ENCODE results near the gene NAXD.

Gene NAXD

DNA sequence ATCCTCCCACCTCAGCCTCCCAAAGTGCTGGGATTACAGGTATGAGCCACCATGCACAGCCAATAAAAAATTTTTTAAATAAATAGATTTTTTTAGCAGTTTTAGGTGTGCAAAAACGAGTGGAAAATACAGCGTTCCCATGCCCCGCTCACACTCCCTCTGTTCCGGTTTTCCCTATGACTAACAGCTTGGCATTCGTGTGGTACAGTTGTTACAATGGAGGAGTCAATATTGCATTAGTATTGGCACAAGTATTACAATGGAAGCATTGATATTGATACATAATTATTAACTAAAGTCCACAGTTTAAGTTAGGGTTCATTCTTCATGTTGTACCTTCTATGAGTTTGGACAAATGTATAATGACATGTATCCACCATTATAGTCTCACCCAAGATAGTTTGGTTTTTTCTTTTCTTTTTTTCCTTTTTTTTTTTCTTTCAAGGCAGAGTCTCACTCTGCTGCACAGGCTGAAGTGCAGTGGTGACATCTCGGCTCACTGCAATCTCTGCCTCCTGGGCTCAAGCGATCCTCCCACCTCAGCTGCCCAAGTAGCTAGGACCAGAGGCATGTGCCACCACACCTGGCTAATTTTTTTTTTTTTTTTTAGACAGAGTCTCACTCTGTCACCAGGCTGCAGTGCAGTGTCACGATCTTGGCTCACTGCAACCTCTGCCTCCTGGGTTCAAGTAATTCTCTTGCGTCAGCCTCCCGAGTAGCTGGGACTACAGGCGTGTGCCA is 38.4 kb upstream of the NAXD start:
- H3K27ac ChIP-seq (ENCODE audit: low read depth, low read length, severe bottlenecking), result no peak overlapping the region
- 94 to 97% methylated on average over 9 to 10 of the region's 11 CpGs for WGBS, 2 experiments (ENCODE audit: insufficient coverage in 2 of 2)
- no peak overlapping the region for H3K4me3 ChIP-seq (ENCODE audit: extremely low read depth, insufficient read depth, low read length, poor library complexity, severe bottlenecking)
- H3K9me3 ChIP-seq (ENCODE audit: control insufficient read depth, low read length), result no peaks in the 10 kb centered on the region
- H3K36me3 ChIP-seq (ENCODE audit: control insufficient read depth, insufficient read depth, low read length), result no peaks in the 10 kb centered on the region
- peaks cover 6% of the 10 kb centered on the region for H3K4me1 ChIP-seq (ENCODE audit: control insufficient read depth, insufficient read depth, low read length, poor library complexity, severe bottlenecking)

DNA sequence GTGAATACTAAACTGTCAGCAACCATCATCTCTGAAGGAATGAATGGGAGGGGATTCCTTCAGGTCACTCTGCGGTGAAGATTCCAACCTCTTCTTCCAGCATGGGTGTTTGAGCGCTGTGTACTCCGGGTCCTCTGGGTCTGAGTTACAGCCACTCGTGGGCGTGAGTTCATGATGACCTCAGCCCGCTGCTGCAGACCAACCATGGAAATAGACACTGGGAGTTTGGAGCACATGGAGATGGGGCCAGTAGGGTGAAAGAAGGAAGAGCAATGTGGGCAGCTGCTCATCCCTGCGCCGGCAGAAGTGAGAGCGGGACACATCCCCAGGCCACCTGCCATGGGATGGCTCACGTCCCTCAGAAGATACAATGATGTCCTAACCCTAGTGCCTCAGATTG is 37.0 kb upstream of the NAXD start:
- no peak overlapping the region for H3K27ac ChIP-seq (ENCODE audit: low read depth, low read length, severe bottlenecking)
- no peaks in the 10 kb centered on the region for H3K9me3 ChIP-seq (ENCODE audit: control insufficient read depth, low read length)
- 88 to 94% methylated on average over 9 to 10 of the region's 10 CpGs for WGBS, 2 experiments (ENCODE audit: insufficient coverage in 2 of 2)
- peaks cover 6% of the 10 kb centered on the region for H3K4me1 ChIP-seq (ENCODE audit: control insufficient read depth, insufficient read depth, low read length, poor library complexity, severe bottlenecking)
- H3K4me3 ChIP-seq (ENCODE audit: extremely low read depth, insufficient read depth, low read length, poor library complexity, severe bottlenecking), result no peak overlapping the region
- no peaks in the 10 kb centered on the region for H3K36me3 ChIP-seq (ENCODE audit: control insufficient read depth, insufficient read depth, low read length)

GRCh38 chr13:110580800-110581199 is 34.5 kb upstream of the NAXD start:
- no peaks in the 10 kb centered on the region for H3K9me3 ChIP-seq (ENCODE audit: control insufficient read depth, low read length)
- WGBS, 2 experiments (ENCODE audit: insufficient coverage in 2 of 2), result no CpG with 5 or more reads among the region's 2 CpGs
- H3K27ac ChIP-seq (ENCODE audit: low read depth, low read length, severe bottlenecking), result no peak overlapping the region
- H3K4me1 ChIP-seq (ENCODE audit: control insufficient read depth, insufficient read depth, low read length, poor library complexity, severe bottlenecking), result no peaks in the 10 kb centered on the region
- H3K4me3 ChIP-seq (ENCODE audit: extremely low read depth, insufficient read depth, low read length, poor library complexity, severe bottlenecking), result no peak overlapping the region
- H3K36me3 ChIP-seq (ENCODE audit: control insufficient read depth, insufficient read depth, low read length), result no peaks in the 10 kb centered on the region

- no peaks in the 10 kb centered on the region for H3K36me3 ChIP-seq (ENCODE audit: control insufficient read depth, insufficient read depth, low read length)
- H3K4me3 ChIP-seq (ENCODE audit: extremely low read depth, insufficient read depth, low read length, poor library complexity, severe bottlenecking), result no peak overlapping the region
- H3K4me1 ChIP-seq (ENCODE audit: control insufficient read depth, insufficient read depth, low read length, poor library complexity, severe bottlenecking), result no peaks in the 10 kb centered on the region
- WGBS, 2 experiments (ENCODE audit: insufficient coverage in 2 of 2), result 95 to 97% methylated on average over 9 to 12 of the region's 14 CpGs
- no peaks in the 10 kb centered on the region for H3K9me3 ChIP-seq (ENCODE audit: control insufficient read depth, low read length)
- no peak overlapping the region for H3K27ac ChIP-seq (ENCODE audit: low read depth, low read length, severe bottlenecking)
These were observed 33.7 kb upstream of the NAXD start for GRCh38 chr13:110581506-110582185.

DNA sequence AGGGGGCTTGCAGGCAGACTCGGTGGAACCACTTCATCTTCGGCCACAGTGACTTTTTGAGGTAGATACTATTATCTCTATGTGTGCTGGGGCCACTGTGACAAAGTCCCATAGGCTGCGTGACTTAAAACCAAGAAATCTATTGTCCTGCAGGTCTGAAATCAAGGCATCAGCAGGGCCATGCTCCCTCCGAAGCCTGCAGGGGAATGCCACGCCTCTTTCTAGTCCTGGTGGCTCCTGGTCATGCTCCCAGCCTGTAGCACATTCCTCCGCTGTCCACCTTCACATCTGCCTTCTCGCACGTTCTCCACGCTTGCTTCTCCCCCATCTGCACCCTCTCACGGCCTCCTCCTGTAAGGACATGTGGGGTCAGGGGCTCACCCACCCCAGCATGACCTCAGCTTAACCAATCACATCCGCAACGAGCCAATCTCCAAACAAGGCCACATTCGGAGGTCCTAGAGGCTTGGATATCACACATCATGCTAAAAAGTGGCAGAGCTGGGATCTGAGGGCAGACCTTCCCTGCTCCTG is 32.9 kb upstream of the NAXD start:
- no peak overlapping the region for H3K4me3 ChIP-seq (ENCODE audit: extremely low read depth, insufficient read depth, low read length, poor library complexity, severe bottlenecking)
- H3K36me3 ChIP-seq (ENCODE audit: control insufficient read depth, insufficient read depth, low read length), result no peaks in the 10 kb centered on the region
- no peak overlapping the region for H3K27ac ChIP-seq (ENCODE audit: low read depth, low read length, severe bottlenecking)
- no peaks in the 10 kb centered on the region for H3K4me1 ChIP-seq (ENCODE audit: control insufficient read depth, insufficient read depth, low read length, poor library complexity, severe bottlenecking)
- no peaks in the 10 kb centered on the region for H3K9me3 ChIP-seq (ENCODE audit: control insufficient read depth, low read length)
- WGBS, 2 experiments (ENCODE audit: insufficient coverage in 2 of 2), result 88 to 90% methylated on average over 8 to 9 of the region's 13 CpGs

DNA sequence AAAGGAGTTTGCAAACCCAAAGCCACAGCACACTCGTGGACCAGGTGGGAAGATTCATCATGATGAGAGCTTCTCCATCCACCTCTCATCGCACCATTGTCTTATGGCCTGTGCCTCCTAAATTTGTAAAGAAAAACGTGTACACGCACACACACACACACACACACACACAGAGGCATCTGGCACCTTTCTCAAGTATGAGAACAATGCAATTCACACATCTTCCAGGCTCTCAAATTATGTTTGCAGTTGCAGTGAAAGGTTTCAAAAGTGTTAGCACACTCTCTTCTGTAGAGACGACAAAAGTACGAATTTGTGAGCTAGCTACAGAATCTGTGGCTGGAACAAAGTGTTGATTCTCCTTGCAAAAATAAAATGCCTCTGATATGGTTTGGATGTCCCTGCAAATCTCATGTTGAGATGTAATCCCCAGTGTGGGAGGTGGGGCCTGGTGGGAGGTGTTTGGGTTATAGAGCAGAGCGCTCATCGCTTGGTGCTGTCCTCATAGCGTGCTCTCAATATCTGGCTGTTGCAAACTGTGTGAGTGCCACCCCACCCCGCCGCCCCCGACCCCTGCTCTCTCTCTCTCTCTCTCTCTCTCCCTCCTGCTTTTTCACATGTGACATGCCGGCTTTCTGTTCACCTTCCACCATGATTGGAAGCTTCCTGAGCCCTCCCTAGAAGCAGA is 32.0 kb upstream of the NAXD start:
- H3K4me3 ChIP-seq (ENCODE audit: extremely low read depth, insufficient read depth, low read length, poor library complexity, severe bottlenecking), result no peak overlapping the region
- H3K9me3 ChIP-seq (ENCODE audit: control insufficient read depth, low read length), result no peaks in the 10 kb centered on the region
- H3K27ac ChIP-seq (ENCODE audit: low read depth, low read length, severe bottlenecking), result no peak overlapping the region
- H3K4me1 ChIP-seq (ENCODE audit: control insufficient read depth, insufficient read depth, low read length, poor library complexity, severe bottlenecking), result no peaks in the 10 kb centered on the region
- 92 to 93% methylated on average over 10 to 11 of the region's 13 CpGs for WGBS, 2 experiments (ENCODE audit: insufficient coverage in 2 of 2)
- H3K36me3 ChIP-seq (ENCODE audit: control insufficient read depth, insufficient read depth, low read length), result no peaks in the 10 kb centered on the region

DNA sequence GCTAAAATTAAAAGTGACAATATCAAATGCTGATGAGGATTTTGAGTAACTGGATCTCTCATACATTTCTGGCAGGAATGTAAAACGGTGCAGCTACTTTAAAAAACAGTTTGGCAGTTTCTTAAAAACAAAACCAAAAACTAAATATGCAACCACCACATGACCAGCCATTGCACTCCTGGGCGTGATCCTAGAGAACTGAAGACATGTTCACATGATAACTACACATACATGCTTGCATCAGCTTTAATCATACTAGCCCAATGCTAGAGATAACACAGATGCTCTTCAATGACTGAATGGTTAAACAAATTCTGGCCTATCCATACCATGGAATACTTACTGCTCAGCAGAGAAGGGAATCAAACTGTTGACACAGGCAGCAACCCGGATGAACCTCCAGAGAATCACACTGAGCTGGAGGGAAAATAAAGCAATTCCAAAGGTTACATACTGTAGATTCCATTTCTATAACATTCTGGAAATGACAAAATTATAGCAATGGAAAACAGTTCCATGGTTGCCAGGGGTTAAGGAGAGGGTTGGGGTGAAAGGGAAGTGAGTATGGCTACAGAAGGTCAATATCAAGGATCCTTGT is 25.5 kb upstream of the NAXD start:
- no peaks in the 10 kb centered on the region for H3K36me3 ChIP-seq (ENCODE audit: control insufficient read depth, insufficient read depth, low read length)
- no peak overlapping the region for H3K4me3 ChIP-seq (ENCODE audit: extremely low read depth, insufficient read depth, low read length, poor library complexity, severe bottlenecking)
- H3K27ac ChIP-seq (ENCODE audit: low read depth, low read length, severe bottlenecking), result no peak overlapping the region
- H3K9me3 ChIP-seq (ENCODE audit: control insufficient read depth, low read length), result no peaks in the 10 kb centered on the region
- WGBS, 2 experiments (ENCODE audit: insufficient coverage in 2 of 2), result 89 to 100% methylated on average over 2 of the region's 3 CpGs
- no peaks in the 10 kb centered on the region for H3K4me1 ChIP-seq (ENCODE audit: control insufficient read depth, insufficient read depth, low read length, poor library complexity, severe bottlenecking)

GRCh38 chr13:110590577-110590976 is 24.8 kb upstream of the NAXD start:
- Histone ChIP-seq H3K36me3 (ENCODE audit: control insufficient read depth, insufficient read depth, low read length) (no peaks in the 10 kb centered on the region), H3K4me1 (ENCODE audit: control insufficient read depth, insufficient read depth, low read length, poor library complexity, severe bottlenecking) (no peaks in the 10 kb centered on the region), H3K27ac (ENCODE audit: low read depth, low read length, severe bottlenecking) (no peak overlapping the region), H3K4me3 (ENCODE audit: extremely low read depth, insufficient read depth, low read length, poor library complexity, severe bottlenecking) (no peak overlapping the region), H3K9me3 (ENCODE audit: control insufficient read depth, low read length) (no peaks in the 10 kb centered on the region)
- 66 to 88% methylated on average over 5 of the region's 6 CpGs for WGBS, 2 experiments (ENCODE audit: insufficient coverage in 2 of 2)

DNA sequence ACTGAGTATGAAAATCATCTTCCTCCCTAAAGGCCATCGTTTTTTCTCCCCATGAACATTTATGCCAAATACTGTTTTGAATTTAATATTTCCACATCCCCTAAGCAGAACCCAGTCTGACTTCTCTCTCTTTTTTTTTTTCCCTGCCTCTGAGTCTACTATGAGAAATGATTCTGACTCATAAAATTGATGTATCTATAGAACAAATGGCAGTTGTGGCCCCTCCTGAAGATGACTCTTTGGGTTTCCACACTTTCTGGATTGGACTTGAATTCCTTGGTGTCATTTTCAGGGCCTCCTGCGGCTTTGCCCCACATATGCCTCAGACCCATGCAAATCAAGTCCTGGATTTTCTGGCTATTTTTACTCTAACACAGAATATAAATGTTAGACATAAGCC is 22.7 kb upstream of the NAXD start:
- no peaks in the 10 kb centered on the region for H3K36me3 ChIP-seq (ENCODE audit: control insufficient read depth, insufficient read depth, low read length)
- H3K4me1 ChIP-seq (ENCODE audit: control insufficient read depth, insufficient read depth, low read length, poor library complexity, severe bottlenecking), result no peaks in the 10 kb centered on the region
- H3K27ac ChIP-seq (ENCODE audit: low read depth, low read length, severe bottlenecking), result no peak overlapping the region
- no peaks in the 10 kb centered on the region for H3K9me3 ChIP-seq (ENCODE audit: control insufficient read depth, low read length)
- WGBS, 2 experiments (ENCODE audit: insufficient coverage in 2 of 2), result 90 to 100% methylated on average over 1 to 2 of the region's 2 CpGs
- no peak overlapping the region for H3K4me3 ChIP-seq (ENCODE audit: extremely low read depth, insufficient read depth, low read length, poor library complexity, severe bottlenecking)

DNA sequence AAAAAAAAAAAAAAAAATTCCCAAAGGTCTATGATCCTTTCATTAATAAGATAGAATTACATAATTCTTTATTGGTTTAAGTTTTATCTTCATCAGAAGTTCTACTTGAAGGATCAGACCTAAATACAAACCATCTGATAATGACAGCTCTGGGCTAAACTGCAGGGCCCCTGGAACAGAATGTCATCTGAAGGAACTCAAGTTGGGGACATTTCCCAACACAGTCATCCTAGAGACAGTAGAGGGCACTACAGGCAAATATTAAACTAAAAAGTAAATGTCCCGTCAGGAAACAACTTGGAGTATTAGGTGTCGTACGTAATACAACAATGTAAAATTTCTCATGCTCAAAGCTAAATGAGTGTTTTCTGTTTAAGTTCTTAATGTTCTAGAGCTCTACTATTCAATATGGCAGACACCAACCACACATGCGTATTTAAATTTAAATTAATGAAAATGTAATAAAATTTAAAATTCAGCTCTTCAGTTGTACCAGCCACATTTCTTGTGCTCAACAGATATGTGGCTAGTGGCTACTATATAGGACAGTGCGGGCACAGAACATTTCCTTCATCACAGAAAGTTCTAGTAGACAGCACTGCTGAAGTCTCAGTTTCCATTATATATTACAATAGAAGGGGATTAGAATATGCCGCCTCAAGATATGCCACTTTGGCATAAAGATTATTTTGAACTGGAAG is 21.8 kb upstream of the NAXD start:
- Histone ChIP-seq H3K4me3 (ENCODE audit: extremely low read depth, insufficient read depth, low read length, poor library complexity, severe bottlenecking) (no peak overlapping the region), H3K9me3 (ENCODE audit: control insufficient read depth, low read length) (no peaks in the 10 kb centered on the region), H3K36me3 (ENCODE audit: control insufficient read depth, insufficient read depth, low read length) (no peaks in the 10 kb centered on the region), H3K27ac (ENCODE audit: low read depth, low read length, severe bottlenecking) (no peak overlapping the region), H3K4me1 (ENCODE audit: control insufficient read depth, insufficient read depth, low read length, poor library complexity, severe bottlenecking) (no peaks in the 10 kb centered on the region)
- WGBS, 2 experiments (ENCODE audit: insufficient coverage in 2 of 2), result no CpG with 5 or more reads among the region's 6 CpGs
